ENCODE data around the gene SLC30A3. TPM values are rescaled to one million over a fixed set of nuclear protein-coding genes. Genes with fewer than 3 reads are reported as not detected.

The SLC30A3 gene
- total and polyA plus RNA-seq, 10 of the 15 experiments (the other 5 are each of a cell fraction or from before 2014, with no cell fraction given) = 0.23 TPM; not detected in 9

GRCh38 chr2:27243391-27244130 is 19.3 kb downstream of the SLC30A3 start (continued):
- TF ChIP-seq POLR2AphosphoS5 (IDR thresholded peaks at IDR 0.05; ENCODE audit: low read length) (no peak), EZH2 (IDR thresholded peaks at IDR 0.05; ENCODE audit: borderline replicate concordance, control insufficient read depth, low read depth, low read length) (no peak), TCF3 (IDR thresholded peaks at IDR 0.05; ENCODE audit: borderline replicate concordance, insufficient read depth, low read depth, low read length) (no peak)

- TF ChIP-seq SIN3A (IDR thresholded peaks at IDR 0.05; ENCODE audit: low read depth, low read length) (no peak), POLR2A (IDR thresholded peaks at IDR 0.05; ENCODE audit: low read depth, low read length) (peak; percentile 49; the same call in 1 of the 2 replicates)
- no peak overlapping the region for H3K4me3 ChIP-seq
- H3K27ac ChIP-seq (ENCODE audit: control insufficient read depth, insufficient read depth) = no peak overlapping the region
- no peaks in the 10 kb centered on the region for H3K27me3 ChIP-seq (replicated peaks in 1 of 2; ENCODE audit: control insufficient read depth in 2 of 2, insufficient read depth in 2 of 2, low read length in 1 of 2)
- DNase-seq (ENCODE audit: low read depth, low spot score) = no peak
- POLR2A ChIA-PET = interaction anchor here (0.6 kb wide), 1 partner anchor 282 kb away, joined by 4 read pairs; no protein-coding TSS in a partner anchor
- no peak for ATAC-seq
- H3K4me2 ChIP-seq (ENCODE audit: control insufficient read depth, insufficient read depth) = no peak overlapping the region
- WGBS (ENCODE audit: insufficient coverage, insufficient replicate concordance, low lambda C conversion rate, missing lambda C conversion rate) = 100% methylated on average over 16 of the region's 16 CpGs
- FAIRE-seq = no peak
- no peaks in the 10 kb centered on the region for H4K20me1 ChIP-seq (ENCODE audit: control insufficient read depth, insufficient read depth)
- no TSS peak for BruUV-seq (replicated peaks)
- H2AFZ ChIP-seq (ENCODE audit: control insufficient read depth, low read depth, low read length) = no peak overlapping the region
- CTCF ChIA-PET = interaction anchor here (1.0 kb wide), 1 partner anchor 9 kb away, joined by 3 read pairs; no protein-coding TSS in a partner anchor
- SMC1A ChIA-PET (ENCODE audit: uncharacterized antibody, unreplicated experiment) = no interaction called here
- in situ Hi-C loops (cut with MboI) = no loop called here
- no peaks in the 10 kb centered on the region for H3K79me2 ChIP-seq (ENCODE audit: control insufficient read depth, insufficient read depth, low read length)
- no peak overlapping the region for H3K9ac ChIP-seq (ENCODE audit: control insufficient read depth, insufficient read depth, low read length)
- intact Hi-C loops (cut with micrococcal nuclease; ENCODE audit: unreplicated experiment) = no loop called here
- H3K36me3 ChIP-seq (ENCODE audit: control insufficient read depth in 2 of 2, insufficient read depth in 2 of 2, low read length in 1 of 2) = peaks cover 32 to 57% of the 10 kb centered on the region in 2 experiments
- no peaks in the 10 kb centered on the region for H3K9me3 ChIP-seq (replicated peaks; ENCODE audit: control insufficient read depth, insufficient read depth, low read length)
- RAD21 ChIA-PET (ENCODE audit: unreplicated experiment) = no interaction called here
- no peaks in the 10 kb centered on the region for H3K4me1 ChIP-seq (ENCODE audit: control insufficient read depth, insufficient read depth, low read length)
Measured at GRCh38 chr2:27242614-27242951, 20.3 kb downstream of the SLC30A3 start.

Data from GM12878 (cell line).